ENCODE data around the gene BICRA. TPM values are rescaled to one million over a fixed set of nuclear protein-coding genes. Genes with fewer than 3 reads are reported as not detected.

BICRA gene
- total and polyA plus RNA-seq, 2 of the 8 experiments (the other 6 are each of a cell fraction or from before 2014, with no cell fraction given) = 1.5 to 29.2 TPM

GRCh38 chr19:47729468-47729798 is 120.5 kb downstream of the BICRA start:
- Histone ChIP-seq H3K4me3 (ENCODE audit: extremely low read depth in 1 of 4, insufficient read depth in 2 of 4, low read depth in 3 of 4, low read length in 4 of 4) (peak overlapping the region; percentile 41 to 73 (median 62)), H4K5ac (ENCODE audit: insufficient read length, low read depth, low read length) (no peak overlapping the region), H3K36me3 (ENCODE audit: control insufficient read depth in 2 of 4, insufficient read depth in 4 of 4, low read length in 3 of 4) (no peaks in the 10 kb centered on the region), H2BK120ac (replicated peaks; ENCODE audit: low read depth, low read length) (no peak overlapping the region), H3K14ac (ENCODE audit: insufficient read length) (no peak overlapping the region), H3K4me1 (replicated peaks in 1 of 4; ENCODE audit: control insufficient read depth in 3 of 4, insufficient read depth in 4 of 4, low read length in 3 of 4) (peaks cover 0 to 9% (median 5%) of the 10 kb centered on the region in 4 experiments; a peak in 2 of 7 replicates), H3K23me2 (ENCODE audit: low read depth, low read length) (peaks cover 5% of the 10 kb centered on the region; the same call in 1 of the 2 replicates), H3K4ac (replicated peaks; ENCODE audit: insufficient read length, low read depth, low read length) (no peak overlapping the region), H3K9ac (replicated peaks in 1 of 4; ENCODE audit: extremely low read depth in 1 of 4, low read depth in 3 of 4, low read length in 3 of 4) (peak overlapping the region in 2 of 4 experiments; percentile 13 to 63; a peak in 2 of 7 replicates), H2BK12ac (ENCODE audit: low read depth, low read length) (peak overlapping the region; percentile 80; the same call in 1 of the 2 replicates), H2AK5ac (ENCODE audit: low read depth, low read length) (no peak overlapping the region), H3K4me2 (ENCODE audit: insufficient read depth in 1 of 2, low read depth in 2 of 2, low read length in 2 of 2) (peak overlapping the region; percentile 74 to 97), H2BK5ac (ENCODE audit: low read depth, low read length) (peak overlapping the region; percentile 75; the same call in 1 of the 2 replicates), H2AFZ (ENCODE audit: low read length) (no peak overlapping the region), H3K27ac (ENCODE audit: low read depth, low read length) (no peak overlapping the region), H4K8ac (ENCODE audit: extremely low read depth, insufficient read depth, low read length) (no peak overlapping the region), H4K20me1 (replicated peaks in 1 of 2; ENCODE audit: control insufficient read depth in 1 of 2, insufficient read depth in 2 of 2, low read length in 2 of 2) (no peaks in the 10 kb centered on the region), H2BK20ac (ENCODE audit: low read length) (0 out of 2 replicates have a peak overlapping the region, but pooled peaks have one; percentile 72), H3K27me3 (replicated peaks in 1 of 4; ENCODE audit: control insufficient read depth in 3 of 4, extremely low read depth in 1 of 4, insufficient read depth in 3 of 4, low read length in 3 of 4) (no peaks in the 10 kb centered on the region), H3K56ac (replicated peaks; ENCODE audit: insufficient read length, low read depth, low read length) (no peak overlapping the region), H4K91ac (replicated peaks; ENCODE audit: insufficient read length, low read length) (no peak overlapping the region), H3K79me1 (ENCODE audit: low read depth, low read length) (no peaks in the 10 kb centered on the region; the same call in 1 of the 2 replicates), H3K18ac (ENCODE audit: extremely low read depth, low read length) (peak overlapping the region; percentile 90), H3K79me2 (ENCODE audit: control insufficient read depth in 1 of 2, insufficient read depth in 2 of 2, low read length in 2 of 2) (no peaks in the 10 kb centered on the region), H3K9me3 (ENCODE audit: insufficient read depth in 2 of 2, low read depth in 1 of 2, low read length in 1 of 2) (no peaks in the 10 kb centered on the region), H3K23ac (ENCODE audit: insufficient read length) (no peak overlapping the region), H2BK15ac (ENCODE audit: low read length) (peak overlapping the region; percentile 72; the same call in 1 of the 2 replicates)
- ChIA-PET CTCF (ENCODE audit: partially characterized antibody) (interaction anchor here (0.6 to 15.9 kb wide), 4 partner anchors 14 to 292 kb away, joined by 3 to 143 read pairs (median 4); partner anchors contain the start of gene EHD2), POLR2A (ENCODE audit: partially characterized antibody) (interaction anchor here (0.7 to 2.7 kb wide), 8 partner anchors 10 to 214 kb away, joined by 3 to 8 read pairs (median 4); partner anchors contain the start of genes EHD2 and NOP53)
- DNase-seq (ENCODE audit: low read depth in 1 of 2, low spot score in 2 of 2) = peak in 1 of 2 experiments; percentile 57
- WGBS, 2 experiments (ENCODE audit: extremely low coverage in 1 of 2, insufficient coverage in 1 of 2, insufficient read length in 1 of 2, insufficient replicate concordance in 2 of 2, low coverage in 1 of 2, low lambda C conversion rate in 2 of 2, missing lambda C conversion rate in 1 of 2) = 7% methylated on average over 6 of the region's 9 CpGs; no CpG with 5 or more reads in 1 of the 2 experiments
- no peak for FAIRE-seq
- TF ChIP-seq SUZ12 (IDR thresholded peaks at IDR 0.05; ENCODE audit: low read length) (0 out of 2 replicates have a peak, but pooled peaks have one; percentile 25), HDAC6 (IDR thresholded peaks at IDR 0.05; ENCODE audit: low read depth, low read length) (no peak), CTCF (IDR thresholded peaks at IDR 0.05; ENCODE audit: control extremely low read depth in 1 of 3, insufficient read depth in 1 of 3, low read depth in 1 of 3, low read length in 3 of 3) (no peak), TEAD4 (IDR thresholded peaks at IDR 0.05; ENCODE audit: low read depth, low read length) (peak; percentile 74), POLR2A (IDR thresholded peaks at IDR 0.05; ENCODE audit: control extremely low read depth in 1 of 2, low read depth in 2 of 2, low read length in 2 of 2) (0 out of 3 replicates have a peak, but pooled peaks of 1 of the 2 experiments have one; percentile 16), SAP30 (IDR thresholded peaks at IDR 0.05; ENCODE audit: insufficient read depth, insufficient replicate concordance, low read length) (no peak), JUND (IDR thresholded peaks at IDR 0.05; ENCODE audit: low read length) (peak; percentile 74; the same call in 1 of the 2 replicates), GABPA (IDR thresholded peaks at IDR 0.05; ENCODE audit: borderline replicate concordance, insufficient read depth, low read length) (no peak), TCF12 (IDR thresholded peaks at IDR 0.05; ENCODE audit: low read depth, low read length) (no peak)

Measured in H1 (cell line).